ENCODE data around the gene ZC3H12C. TPM values are rescaled to one million over a fixed set of nuclear protein-coding genes. Genes with fewer than 3 reads are reported as not detected.
"Not testable (repeated sequence)": the region's sequence is repeated elsewhere in the genome, so short reads cannot be mapped to it uniquely, and the experiment has no call there.

The ZC3H12C gene
- 6.7 and 7.5 TPM in 2 replicates for total RNA-seq

- Mint-ChIP-seq H3K4me3 (peak within 1 kb of the TSS; percentile 88), H3K9me3 (no peaks in the 10 kb centered on the region), H3K36me3 (ENCODE audit: low read depth) (peaks cover 13% of the 10 kb centered on the region), H3K4me1 (peaks cover 18% of the 10 kb centered on the region), H3K27me3 (peaks cover 53% of the 10 kb centered on the region), H3K27ac (peak within 1 kb of the TSS; percentile 95)
- intact Hi-C loops (cut with micrococcal nuclease): loop anchor here (1.0 to 10.0 kb wide), 8 partner anchors 11 to 620 kb away; partner anchors contain the start of gene ARHGAP20
- peak; percentile 86 for DNase-seq
Measured at GRCh38 chr11:110092515-110093406, at the start of gene ZC3H12C. Gene ZC3H12C, plus strand, starts transcription at chr11:110093392. Its CDS starts 20 bp downstream, at chr11:110093412.

- Mint-ChIP-seq H3K36me3 (ENCODE audit: low read depth) (no peaks in the 10 kb centered on the region), H3K4me1 (no peaks in the 10 kb centered on the region), H3K27me3 (peaks cover 8% of the 10 kb centered on the region), H3K27ac (no peak overlapping the region), H3K9me3 (no peaks in the 10 kb centered on the region), H3K4me3 (no peak overlapping the region)
- DNase-seq: no peak
- intact Hi-C loops (cut with micrococcal nuclease): no loop called here
Measured at GRCh38 chr11:110044226-110044968, 48.8 kb upstream of the ZC3H12C start.

DNA sequence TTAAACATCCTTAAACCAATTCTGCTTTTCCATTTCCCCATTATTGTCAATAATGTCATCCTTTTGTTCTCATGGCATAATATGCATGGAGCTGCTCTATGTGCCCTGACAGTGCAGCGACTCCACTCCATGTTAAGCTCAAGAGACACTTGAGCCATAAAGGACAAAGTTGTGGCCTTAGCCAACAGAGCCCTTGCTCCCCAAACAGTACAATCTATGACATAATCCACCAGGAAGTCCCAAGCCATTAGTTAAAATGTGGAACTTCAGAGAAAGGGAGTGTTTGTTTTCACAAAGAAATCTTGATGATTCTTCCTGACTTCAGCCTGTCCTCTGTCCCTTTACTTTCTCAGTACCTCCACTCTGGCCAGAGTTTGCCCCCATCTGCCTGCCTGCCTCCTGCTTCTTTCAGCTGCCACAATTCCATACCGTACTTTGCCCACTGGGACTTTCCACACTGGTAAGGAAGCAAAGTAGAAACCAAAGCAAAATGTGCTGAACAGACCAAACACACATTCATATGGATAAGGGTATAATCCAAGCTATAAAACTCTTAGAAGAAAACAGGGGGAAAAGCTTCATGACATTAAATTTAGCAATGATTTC, 46.3 kb upstream of the ZC3H12C start:
- H3K27ac Mint-ChIP-seq: no peak overlapping the region
- H3K27me3 Mint-ChIP-seq: peaks cover 6% of the 10 kb centered on the region
- intact Hi-C loops (cut with micrococcal nuclease): no loop called here
- H3K9me3 Mint-ChIP-seq: no peaks in the 10 kb centered on the region
- DNase-seq: peak; percentile 9
- H3K4me3 Mint-ChIP-seq: no peak overlapping the region
- H3K4me1 Mint-ChIP-seq: no peaks in the 10 kb centered on the region
- no peaks in the 10 kb centered on the region for H3K36me3 Mint-ChIP-seq (ENCODE audit: low read depth)

- no peaks in the 10 kb centered on the region for H3K36me3 Mint-ChIP-seq (ENCODE audit: low read depth)
- no peak overlapping the region for H3K27ac Mint-ChIP-seq
- H3K4me1 Mint-ChIP-seq: no peaks in the 10 kb centered on the region
- H3K27me3 Mint-ChIP-seq: peaks cover 4% of the 10 kb centered on the region
- H3K4me3 Mint-ChIP-seq: no peak overlapping the region
- intact Hi-C loops (cut with micrococcal nuclease): no loop called here
- no peak for DNase-seq
- H3K9me3 Mint-ChIP-seq: peaks cover 8% of the 10 kb centered on the region
Measured at GRCh38 chr11:110049501-110050200, 43.5 kb upstream of the ZC3H12C start.

DNA sequence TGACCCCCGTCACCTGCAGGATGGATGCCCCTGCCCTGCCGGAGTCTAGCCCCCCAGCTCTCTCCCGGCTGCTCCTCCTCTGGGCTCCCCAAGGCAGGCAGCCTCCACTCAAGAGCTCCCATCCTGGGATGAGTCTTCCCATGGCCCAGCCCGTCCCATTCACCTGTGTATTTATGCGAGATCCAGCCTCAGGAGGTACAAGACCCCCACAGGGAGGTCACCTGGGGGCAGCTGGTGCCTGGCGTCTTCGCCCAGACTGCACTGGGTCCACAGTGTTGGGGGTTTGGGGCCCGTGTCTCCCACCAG, 43.0 kb upstream of the ZC3H12C start:
- no peak for DNase-seq
- no peaks in the 10 kb centered on the region for H3K36me3 Mint-ChIP-seq (ENCODE audit: low read depth)
- intact Hi-C loops (cut with micrococcal nuclease): no loop called here
- H3K27ac Mint-ChIP-seq: no peak overlapping the region
- no peaks in the 10 kb centered on the region for H3K4me1 Mint-ChIP-seq
- peaks cover 8% of the 10 kb centered on the region for H3K9me3 Mint-ChIP-seq
- no peak overlapping the region for H3K4me3 Mint-ChIP-seq
- peaks cover 4% of the 10 kb centered on the region for H3K27me3 Mint-ChIP-seq

- no peak for DNase-seq
- intact Hi-C loops (cut with micrococcal nuclease): no loop called here
- H3K27ac Mint-ChIP-seq: no peak overlapping the region
- H3K36me3 Mint-ChIP-seq (ENCODE audit: low read depth): no peaks in the 10 kb centered on the region
- H3K4me3 Mint-ChIP-seq: no peak overlapping the region
- peaks cover 7% of the 10 kb centered on the region for H3K27me3 Mint-ChIP-seq
- H3K4me1 Mint-ChIP-seq: no peaks in the 10 kb centered on the region
- peaks cover 8% of the 10 kb centered on the region for H3K9me3 Mint-ChIP-seq
Measured at GRCh38 chr11:110053848-110054414, 39.3 kb upstream of the ZC3H12C start.

DNA sequence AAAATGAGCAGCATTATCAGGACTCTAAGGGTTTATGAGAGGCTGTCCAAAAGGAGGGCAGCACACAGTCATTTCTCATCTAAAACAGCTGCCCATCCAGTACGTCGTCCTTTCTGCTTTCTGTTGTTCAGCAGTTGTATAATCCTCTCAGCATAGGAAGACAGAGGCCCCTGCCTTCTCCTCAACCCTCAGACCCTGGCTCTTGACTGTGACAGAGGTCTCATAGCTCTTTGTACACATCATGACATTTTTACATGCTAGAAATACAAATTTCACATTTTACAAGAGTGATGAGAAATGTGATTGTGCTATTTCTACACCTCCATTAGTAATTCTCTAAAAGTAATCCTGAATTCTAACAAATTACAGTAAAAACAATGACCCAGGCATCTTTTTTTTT, 36.2 kb upstream of the ZC3H12C start:
- H3K9me3 Mint-ChIP-seq: peaks cover 8% of the 10 kb centered on the region
- H3K36me3 Mint-ChIP-seq (ENCODE audit: low read depth): no peaks in the 10 kb centered on the region
- no peak overlapping the region for H3K4me3 Mint-ChIP-seq
- intact Hi-C loops (cut with micrococcal nuclease): no loop called here
- peaks cover 15% of the 10 kb centered on the region for H3K27me3 Mint-ChIP-seq
- H3K4me1 Mint-ChIP-seq: no peaks in the 10 kb centered on the region
- H3K27ac Mint-ChIP-seq: no peak overlapping the region
- peak; percentile 25 for DNase-seq

DNA sequence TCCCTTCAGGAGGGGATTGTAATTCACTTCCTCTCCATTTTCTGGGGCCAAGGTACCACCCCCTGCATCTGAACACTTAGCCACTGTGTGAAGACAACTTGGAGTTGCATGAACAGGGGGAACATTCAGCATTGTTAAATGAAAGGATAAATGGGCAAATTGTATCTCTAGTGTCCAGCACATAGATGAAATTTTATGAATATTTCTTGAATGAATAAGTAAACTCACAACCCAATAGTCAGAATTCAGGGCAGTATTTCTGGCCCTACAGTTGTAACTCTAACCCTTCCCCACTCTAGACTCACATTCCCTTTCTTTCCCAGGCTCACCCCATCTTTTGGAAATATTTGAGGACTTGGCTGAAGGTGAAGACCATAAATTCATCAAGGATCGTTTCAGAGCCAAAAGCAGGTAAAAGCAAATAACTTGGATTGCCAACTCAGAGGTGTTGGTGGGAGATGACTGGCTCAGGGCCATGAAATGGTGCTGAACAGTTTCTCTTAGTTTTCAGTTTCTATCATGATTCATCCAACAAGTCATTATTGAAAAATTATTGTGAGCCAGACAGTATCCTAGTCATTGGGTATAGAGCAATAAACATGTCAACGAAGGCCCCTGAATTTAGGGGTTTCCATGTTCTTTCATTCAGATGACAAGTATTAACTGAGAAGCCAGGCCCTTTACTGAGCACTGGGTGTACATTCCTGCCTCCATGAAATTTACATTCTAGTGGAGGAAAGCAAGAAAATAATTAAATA, 33.3 kb upstream of the ZC3H12C start:
- DNase-seq: peak; percentile 28

GRCh38 chr11:110061296-110061695, 31.9 kb upstream of the ZC3H12C start:
- intact Hi-C loops (cut with micrococcal nuclease): no loop called here
- H3K4me1 Mint-ChIP-seq: no peaks in the 10 kb centered on the region
- H3K27ac Mint-ChIP-seq: no peak overlapping the region
- no peak overlapping the region for H3K4me3 Mint-ChIP-seq
- no peaks in the 10 kb centered on the region for H3K9me3 Mint-ChIP-seq
- no peaks in the 10 kb centered on the region for H3K36me3 Mint-ChIP-seq (ENCODE audit: low read depth)
- peaks cover 27% of the 10 kb centered on the region for H3K27me3 Mint-ChIP-seq
- no peak for DNase-seq

More for the DNA sequence above, 33.3 kb upstream of the ZC3H12C start:
- Mint-ChIP-seq H3K4me1 (no peaks in the 10 kb centered on the region), H3K4me3 (no peak overlapping the region), H3K36me3 (ENCODE audit: low read depth) (no peaks in the 10 kb centered on the region), H3K27me3 (peaks cover 23% of the 10 kb centered on the region), H3K9me3 (no peaks in the 10 kb centered on the region), H3K27ac (no peak overlapping the region)
- intact Hi-C loops (cut with micrococcal nuclease): no loop called here

DNA sequence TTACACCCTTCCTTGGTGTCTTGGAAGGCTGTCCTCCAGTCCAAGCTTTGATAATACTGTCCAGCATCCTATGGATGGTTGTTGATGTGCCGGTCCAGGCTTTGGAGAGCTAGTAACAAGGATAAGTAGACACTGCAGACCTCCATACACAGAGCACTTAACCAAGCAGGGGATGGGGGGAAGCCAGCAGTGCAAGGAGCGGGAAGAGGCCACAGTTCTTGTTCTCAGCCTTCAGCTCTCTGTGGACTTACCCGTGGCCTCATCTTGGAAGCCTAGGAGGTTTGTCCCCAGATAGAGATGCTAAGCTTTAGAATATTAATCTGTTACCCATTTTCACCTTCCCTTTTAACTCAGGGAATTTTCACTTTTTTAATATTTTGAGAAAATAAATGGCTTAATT, 30.9 kb upstream of the ZC3H12C start:
- Mint-ChIP-seq H3K4me1 (no peaks in the 10 kb centered on the region), H3K9me3 (no peaks in the 10 kb centered on the region), H3K36me3 (ENCODE audit: low read depth) (no peaks in the 10 kb centered on the region), H3K4me3 (no peak overlapping the region), H3K27me3 (peaks cover 25% of the 10 kb centered on the region), H3K27ac (no peak overlapping the region)
- DNase-seq: peak; percentile 28
- intact Hi-C loops (cut with micrococcal nuclease): no loop called here

- no peak overlapping the region for H3K27ac Mint-ChIP-seq
- peaks cover 5% of the 10 kb centered on the region for H3K4me1 Mint-ChIP-seq
- DNase-seq: peak; percentile 34
- no peaks in the 10 kb centered on the region for H3K9me3 Mint-ChIP-seq
- no peak overlapping the region for H3K4me3 Mint-ChIP-seq
- H3K36me3 Mint-ChIP-seq (ENCODE audit: low read depth): no peaks in the 10 kb centered on the region
- intact Hi-C loops (cut with micrococcal nuclease): no loop called here
- peaks cover 28% of the 10 kb centered on the region for H3K27me3 Mint-ChIP-seq
Measured at GRCh38 chr11:110065189-110065588, 28.0 kb upstream of the ZC3H12C start.

GRCh38 chr11:110068001-110068400, 25.2 kb upstream of the ZC3H12C start:
- H3K4me3 Mint-ChIP-seq, DNase-seq: not testable (repeated sequence)

More at GRCh38 chr11:110068001-110068400, 25.2 kb upstream of the ZC3H12C start:
- H3K9me3 Mint-ChIP-seq; H3K36me3 Mint-ChIP-seq (ENCODE audit: low read depth); H3K27ac Mint-ChIP-seq; H3K4me1 Mint-ChIP-seq; intact Hi-C loops (cut with micrococcal nuclease): not testable (repeated sequence)
- peaks cover 27% of the 10 kb centered on the region for H3K27me3 Mint-ChIP-seq

Measured in activated CD4-positive, alpha-beta T cell treated with anti-CD3 and anti-CD28 coated beads, Interleukin-2, amount 10 ng/mL, durations not matched to agents 24 days and 14 days (primary cell).